CD4-positive, alpha-beta T cell treated with Interleukin-15 for 4 hours (primary cell): ENCODE measurements around the gene LRRN4.

Experiments
- DNase-seq: peaks from one replicate; pipeline ENCODE4 v3.0.0-alpha.2; 2020; ENCODE audit warnings: low spot score

LRRN4 gene

GRCh38 chr20:6053776-6054688 lies at the start of gene LRRN4:
LRRN4 (minus strand) TSS chr20:6054060; CDS start chr20:6052799, 1,261 bp downstream.
- DNase-seq: no peak

GRCh38 chr20:6103301-6103700 lies 49.4 kb upstream of the LRRN4 start:
- DNase-seq: no peak

GRCh38 chr20:6101346-6101745 lies 47.5 kb upstream of the LRRN4 start:
- no peak for DNase-seq

- no peak for DNase-seq
Observed at GRCh38 chr20:6100246-6100645, 46.4 kb upstream of the LRRN4 start.

- no peak for DNase-seq
Observed at GRCh38 chr20:6099819-6100218, 46.0 kb upstream of the LRRN4 start.

GRCh38 chr20:6095409-6095808 lies 41.5 kb upstream of the LRRN4 start:
- no peak for DNase-seq

- DNase-seq: no peak
Observed at GRCh38 chr20:6094565-6094964, 40.7 kb upstream of the LRRN4 start.

GRCh38 chr20:6094063-6094462 lies 40.2 kb upstream of the LRRN4 start:
- no peak for DNase-seq

GRCh38 chr20:6091661-6092060 lies 37.8 kb upstream of the LRRN4 start:
- DNase-seq: no peak

- no peak for DNase-seq
Observed at GRCh38 chr20:6086868-6087267, 33.0 kb upstream of the LRRN4 start.

- DNase-seq: no peak
Observed at GRCh38 chr20:6083926-6084325, 30.1 kb upstream of the LRRN4 start.

GRCh38 chr20:6081236-6081635 lies 27.4 kb upstream of the LRRN4 start:
- DNase-seq: no peak

GRCh38 chr20:6079016-6079415 lies 25.2 kb upstream of the LRRN4 start:
- DNase-seq: no peak

GRCh38 chr20:6075428-6076219 lies 21.8 kb upstream of the LRRN4 start:
- DNase-seq: no peak

- DNase-seq: no peak
Observed at GRCh38 chr20:6074784-6075183, 20.9 kb upstream of the LRRN4 start.

- DNase-seq: no peak
Observed at GRCh38 chr20:6074145-6074561, 20.3 kb upstream of the LRRN4 start.

GRCh38 chr20:6070829-6071695 lies 17.2 kb upstream of the LRRN4 start:
- no peak for DNase-seq

GRCh38 chr20:6069669-6070068 lies 15.8 kb upstream of the LRRN4 start:
- DNase-seq: no peak

- DNase-seq: no peak
Observed at GRCh38 chr20:6067763-6068318, 14.0 kb upstream of the LRRN4 start.

GRCh38 chr20:6066582-6066981 lies 12.7 kb upstream of the LRRN4 start:
- no peak for DNase-seq

GRCh38 chr20:6061544-6061943 lies 7.7 kb upstream of the LRRN4 start:
- DNase-seq: no peak

GRCh38 chr20:6060213-6060612 lies 6.4 kb upstream of the LRRN4 start:
- DNase-seq: no peak
